MM.1S (cell line): Measurements from ENCODE around the gene FBXO17.
"Not testable (repeated sequence)": the region's sequence is repeated elsewhere in the genome, so short reads cannot be mapped to it uniquely, and the experiment has no call there.

ENCODE experiments used
- DNase-seq: peaks from one replicate; pipeline ENCODE4 v3.0.0-alpha.2; 2015
- H2AFZ ChIP-seq: fragments of 300-600 bp; sonication (generic); 2 replicates; pipeline ENCODE4 v1.6.0; 2016; ENCODE audit warnings: antibody characterized with exemption, low read length
- H3F3A ChIP-seq: fragments of 300-600 bp; sonication (generic); 2 replicates; pipeline ENCODE4 v1.6.1; 2016; ENCODE audit warnings: mild to moderate bottlenecking, antibody characterized with exemption, low read length, moderate library complexity, mixed read lengths; ENCODE audit not compliant: insufficient read depth
- H3K27ac ChIP-seq: fragments of 300-600 bp; sonication (generic); 2 replicates; pipeline ENCODE4 v1.5.1; 2016; ENCODE audit warnings: mild to moderate bottlenecking, low read length
- H3K27me3 ChIP-seq: fragments of 300-600 bp; sonication (generic); replicated peaks from 2 replicates; pipeline ENCODE4 v1.6.0; 2016; ENCODE audit warnings: low read length; ENCODE audit not compliant: insufficient read depth
- H3K36me3 ChIP-seq: fragments of 300-600 bp; sonication (generic); replicated peaks from 2 replicates; pipeline ENCODE4 v1.6.1; 2016; ENCODE audit warnings: mild to moderate bottlenecking, low read length, mixed read lengths; ENCODE audit not compliant: insufficient read depth
- H3K4me1 ChIP-seq: fragments of 300-600 bp; sonication (generic); 2 replicates; pipeline ENCODE4 v1.6.1; 2016; ENCODE audit warnings: low read length, mixed read lengths
- H3K4me2 ChIP-seq: fragments of 300-600 bp; sonication (generic); 2 replicates; pipeline ENCODE4 v1.6.0; 2016; ENCODE audit warnings: low read depth, low read length
- H3K4me3 ChIP-seq: fragments of 300-600 bp; sonication (generic); 2 replicates; pipeline ENCODE4 v1.5.1; 2016; ENCODE audit warnings: low read length, mixed read lengths
- H3K79me2 ChIP-seq: fragments of 300-600 bp; sonication (generic); 2 replicates; pipeline ENCODE4 v1.6.1; 2016; ENCODE audit warnings: mixed run types, low read length, mixed read lengths
- H3K9ac ChIP-seq: fragments of 300-600 bp; sonication (generic); 2 replicates; pipeline ENCODE4 v1.6.1; 2016; ENCODE audit warnings: low read length, mixed read lengths
- H3K9me2 ChIP-seq: fragments of 300-600 bp; sonication (generic); replicated peaks from 2 replicates; pipeline ENCODE4 v1.6.1; 2016; ENCODE audit warnings: mild to moderate bottlenecking, low read length, mixed read lengths; ENCODE audit not compliant: insufficient read depth
- H3K9me3 ChIP-seq: fragments of 300-600 bp; sonication (generic); replicated peaks from 2 replicates; pipeline ENCODE4 v1.6.1; 2016; ENCODE audit warnings: mild to moderate bottlenecking, low read length, mixed read lengths; ENCODE audit not compliant: insufficient read depth
- H4K20me1 ChIP-seq: fragments of 300-600 bp; sonication (generic); 2 replicates; pipeline ENCODE4 v1.6.1; 2016; ENCODE audit warnings: mild to moderate bottlenecking, low read length, moderate library complexity, mixed read lengths; ENCODE audit not compliant: insufficient read depth
- CTCF ChIP-seq: fragments of 300-600 bp; sonication (generic); IDR thresholded peaks from 2 replicates; pipeline ENCODE4 v1.5.1; 2016; ENCODE audit warnings: antibody characterized with exemption, low read length, mixed read lengths
- EZH2 ChIP-seq: fragments of 300-600 bp; sonication (generic); optimal IDR thresholded peaks from 2 replicates; pipeline ENCODE3; 2017; ENCODE audit warnings: low read depth, mild to moderate bottlenecking, antibody characterized with exemption, low read length, mixed read lengths
- EZH2phosphoT487 ChIP-seq: fragments of 300-600 bp; sonication (generic); IDR thresholded peaks from 2 replicates; pipeline ENCODE4 v1.6.1; 2018; ENCODE audit warnings: antibody characterized with exemption, low read length

FBXO17 gene

GRCh38 chr19:38993271-38993670, 17.7 kb upstream of the FBXO17 start:
- DNase-seq, result no peak
- TF ChIP-seq EZH2phosphoT487 (no peak), EZH2 (no peak), CTCF (no peak)
- no peaks in the 10 kb centered on the region for H3K9me2 ChIP-seq
- H4K20me1 ChIP-seq, result no peaks in the 10 kb centered on the region
- no peak overlapping the region for H3K27ac ChIP-seq
- no peaks in the 10 kb centered on the region for H3K4me1 ChIP-seq
- H3K9ac ChIP-seq, result no peak overlapping the region
- H3K79me2 ChIP-seq, result no peaks in the 10 kb centered on the region
- peaks cover 29% of the 10 kb centered on the region; the same call in 1 of the 2 replicates for H3K27me3 ChIP-seq
- no peaks in the 10 kb centered on the region for H3F3A ChIP-seq
- H3K4me3 ChIP-seq, result no peak overlapping the region
- H3K4me2 ChIP-seq, result no peak overlapping the region
- H3K9me3 ChIP-seq, result no peaks in the 10 kb centered on the region
- no peaks in the 10 kb centered on the region for H3K36me3 ChIP-seq
- H2AFZ ChIP-seq, result no peak overlapping the region

GRCh38 chr19:38990949-38991697, 15.6 kb upstream of the FBXO17 start:
- TF ChIP-seq EZH2, result no peak
- TF ChIP-seq CTCF, result no peak
- TF ChIP-seq EZH2phosphoT487, result no peak
- Histone ChIP-seq H3K79me2 (no peaks in the 10 kb centered on the region), H3K4me1 (no peaks in the 10 kb centered on the region), H3K27ac (no peak overlapping the region), H3K9me3 (no peaks in the 10 kb centered on the region), H2AFZ (no peak overlapping the region), H3K36me3 (no peaks in the 10 kb centered on the region), H3K9ac (no peak overlapping the region), H3F3A (no peaks in the 10 kb centered on the region), H3K27me3 (peaks cover 27% of the 10 kb centered on the region; the same call in 1 of the 2 replicates), H3K9me2 (no peaks in the 10 kb centered on the region), H3K4me2 (no peak overlapping the region), H4K20me1 (no peaks in the 10 kb centered on the region), H3K4me3 (no peak overlapping the region)
- DNase-seq, result no peak

GRCh38 chr19:38989614-38990013, 14.1 kb upstream of the FBXO17 start:
- H3K79me2 ChIP-seq, DNase-seq, H3K9me2 ChIP-seq, H3K9ac ChIP-seq, H2AFZ ChIP-seq, H3K4me1 ChIP-seq, H4K20me1 ChIP-seq, H3K4me2 ChIP-seq, H3K4me3 ChIP-seq, H3K27ac ChIP-seq, H3F3A ChIP-seq, H3K36me3 ChIP-seq, H3K9me3 ChIP-seq: not testable (repeated sequence)
- H3K27me3 ChIP-seq, result peaks cover 25% of the 10 kb centered on the region; the same call in 1 of the 2 replicates

GRCh38 chr19:38989066-38989605, 13.6 kb upstream of the FBXO17 start:
- no peak for TF ChIP-seq EZH2
- no peak for TF ChIP-seq CTCF
- TF ChIP-seq EZH2phosphoT487, result no peak
- Histone ChIP-seq H2AFZ (no peak overlapping the region), H3K4me2 (no peak overlapping the region), H3K9me3 (no peaks in the 10 kb centered on the region), H3K4me3 (no peak overlapping the region), H3K27me3 (peaks cover 25% of the 10 kb centered on the region; the same call in 1 of the 2 replicates), H3K9ac (no peak overlapping the region), H3K9me2 (no peaks in the 10 kb centered on the region), H4K20me1 (no peaks in the 10 kb centered on the region), H3K79me2 (no peaks in the 10 kb centered on the region), H3F3A (no peaks in the 10 kb centered on the region), H3K27ac (no peak overlapping the region), H3K36me3 (no peaks in the 10 kb centered on the region), H3K4me1 (no peaks in the 10 kb centered on the region)
- no peak for DNase-seq

- not testable (repeated sequence) for H3K9me2 ChIP-seq, DNase-seq, H4K20me1 ChIP-seq, H3K4me1 ChIP-seq, H2AFZ ChIP-seq, H3F3A ChIP-seq, H3K4me3 ChIP-seq, H3K9me3 ChIP-seq, H3K36me3 ChIP-seq, H3K9ac ChIP-seq, H3K4me2 ChIP-seq, H3K27ac ChIP-seq, H3K79me2 ChIP-seq
- H3K27me3 ChIP-seq, result peaks cover 25% of the 10 kb centered on the region; the same call in 1 of the 2 replicates
These were observed 13.1 kb upstream of the FBXO17 start for GRCh38 chr19:38988627-38989026.
